HG02623 (cell line): ENCODE results near the gene RPL28.
A peak's percentile ranks its signal among the peaks of the same experiment; 100 is the strongest.

ENCODE experiments used
- ATAC-seq: cut with Tn5 transposase; IDR thresholded peaks from one replicate; pipeline ENCODE4 v1.9.1; 2021; ENCODE audit warnings: moderate library complexity; ENCODE audit not compliant: unreplicated experiment

RPL28 gene

GRCh38 chr19:55372316-55373081, 13.2 kb upstream of the RPL28 start:
- ATAC-seq = no peak

GRCh38 chr19:55373306-55373992, 12.3 kb upstream of the RPL28 start:
- no peak for ATAC-seq

- no peak for ATAC-seq
Observed at GRCh38 chr19:55373993-55374757, 11.6 kb upstream of the RPL28 start.

- ATAC-seq = no peak
Observed at GRCh38 chr19:55376241-55376933, 9.3 kb upstream of the RPL28 start, which contains the start of gene TMEM190. Gene TMEM190, plus strand, starts transcription at chr19:55376826. Its CDS starts 28 bp downstream, at chr19:55376854.

GRCh38 chr19:55377356-55378131, 8.2 kb upstream of the RPL28 start:
- ATAC-seq = no peak

- no peak for ATAC-seq
Observed at GRCh38 chr19:55379174-55379573, 6.6 kb upstream of the RPL28 start.

GRCh38 chr19:55382013-55382412, 3.7 kb upstream of the RPL28 start:
- no peak for ATAC-seq

GRCh38 chr19:55382522-55383054, 3.1 kb upstream of the RPL28 start:
- no peak for ATAC-seq

GRCh38 chr19:55383279-55384130, 2.2 kb upstream of the RPL28 start:
- no peak for ATAC-seq

GRCh38 chr19:55384131-55384919, 1.4 kb upstream of the RPL28 start, which contains the start of gene TMEM238:
Gene TMEM238, minus strand, starts transcription at chr19:55384292. Its CDS starts 33 bp downstream, at chr19:55384259.
- no peak for ATAC-seq

- ATAC-seq = peak; percentile 37
Observed at GRCh38 chr19:55384920-55385723, 610 bp upstream of the RPL28 start.

GRCh38 chr19:55386493-55386971, 800 bp downstream of the RPL28 start:
- ATAC-seq = no peak

- ATAC-seq = no peak
Observed at GRCh38 chr19:55387736-55388497, 2.2 kb downstream of the RPL28 start.

GRCh38 chr19:55389386-55390317, 3.9 kb downstream of the RPL28 start:
- no peak for ATAC-seq

GRCh38 chr19:55390461-55390880, 4.7 kb downstream of the RPL28 start:
- no peak for ATAC-seq
